ENCODE results near the gene UBE2I.

GRCh38 chr16:1327619-1327947 lies 18.1 kb downstream of the UBE2I start:
- TF ChIP-seq CTCF (conservative IDR thresholded peaks at IDR 0.05) = no peak
- no peak for TF ChIP-seq EZH2 (IDR thresholded peaks at IDR 0.05; ENCODE audit: low read depth)
